ENCODE results near the gene ARHGAP44. TPM values are rescaled to one million over a fixed set of nuclear protein-coding genes. Genes with fewer than 3 reads are reported as not detected.

ARHGAP44 gene
- total RNA-seq, 1 donor from 2014 or later = 17.5 TPM

- peaks cover 3% of the 10 kb centered on the region for H3K9me3 Mint-ChIP-seq (ENCODE audit: unreplicated experiment)
- no peak for DNase-seq
- H3K27ac Mint-ChIP-seq (ENCODE audit: unreplicated experiment) = peak overlapping the region; percentile 60
- H3K27me3 Mint-ChIP-seq (ENCODE audit: unreplicated experiment) = peaks cover 5% of the 10 kb centered on the region
- TF ChIP-seq CTCF (IDR thresholded peaks at IDR 0.05; ENCODE audit: partially characterized antibody, unreplicated experiment) = no peak
- peaks cover 26% of the 10 kb centered on the region for H3K4me1 Mint-ChIP-seq (ENCODE audit: low read depth, unreplicated experiment)
- H3K4me3 Mint-ChIP-seq (ENCODE audit: unreplicated experiment) = peak overlapping the region; percentile 65
- peaks cover 11% of the 10 kb centered on the region for H3K36me3 Mint-ChIP-seq (ENCODE audit: unreplicated experiment)
Observed at GRCh38 chr17:12985431-12986293, 196.4 kb downstream of the ARHGAP44 start.

- peaks cover 27% of the 10 kb centered on the region for H3K4me1 Mint-ChIP-seq (ENCODE audit: low read depth, unreplicated experiment)
- H3K27ac Mint-ChIP-seq (ENCODE audit: unreplicated experiment) = no peak overlapping the region
- no peak for TF ChIP-seq CTCF (IDR thresholded peaks at IDR 0.05; ENCODE audit: partially characterized antibody, unreplicated experiment)
- no peak for DNase-seq
- H3K36me3 Mint-ChIP-seq (ENCODE audit: unreplicated experiment) = peaks cover 13% of the 10 kb centered on the region
- peaks cover 5% of the 10 kb centered on the region for H3K27me3 Mint-ChIP-seq (ENCODE audit: unreplicated experiment)
- peaks cover 3% of the 10 kb centered on the region for H3K9me3 Mint-ChIP-seq (ENCODE audit: unreplicated experiment)
- H3K4me3 Mint-ChIP-seq (ENCODE audit: unreplicated experiment) = no peak overlapping the region
Observed at GRCh38 chr17:12987120-12987519, 197.8 kb downstream of the ARHGAP44 start.

- no peaks in the 10 kb centered on the region for H3K9me3 Mint-ChIP-seq (ENCODE audit: unreplicated experiment)
- no peak for TF ChIP-seq CTCF (IDR thresholded peaks at IDR 0.05; ENCODE audit: partially characterized antibody, unreplicated experiment)
- peaks cover 24% of the 10 kb centered on the region for H3K4me1 Mint-ChIP-seq (ENCODE audit: low read depth, unreplicated experiment)
- no peak overlapping the region for H3K4me3 Mint-ChIP-seq (ENCODE audit: unreplicated experiment)
- H3K36me3 Mint-ChIP-seq (ENCODE audit: unreplicated experiment) = peaks cover 14% of the 10 kb centered on the region
- no peak overlapping the region for H3K27ac Mint-ChIP-seq (ENCODE audit: unreplicated experiment)
- peaks cover 5% of the 10 kb centered on the region for H3K27me3 Mint-ChIP-seq (ENCODE audit: unreplicated experiment)
- no peak for DNase-seq
Observed at GRCh38 chr17:12990041-12990808, 200.9 kb downstream of the ARHGAP44 start.

- Mint-ChIP-seq H3K27me3 (ENCODE audit: unreplicated experiment) (peaks cover 5% of the 10 kb centered on the region), H3K9me3 (ENCODE audit: unreplicated experiment) (no peaks in the 10 kb centered on the region), H3K4me3 (ENCODE audit: unreplicated experiment) (no peak overlapping the region), H3K36me3 (ENCODE audit: unreplicated experiment) (peaks cover 14% of the 10 kb centered on the region), H3K27ac (ENCODE audit: unreplicated experiment) (no peak overlapping the region), H3K4me1 (ENCODE audit: low read depth, unreplicated experiment) (peaks cover 17% of the 10 kb centered on the region)
- DNase-seq = no peak
- no peak for TF ChIP-seq CTCF (IDR thresholded peaks at IDR 0.05; ENCODE audit: partially characterized antibody, unreplicated experiment)
Observed at GRCh38 chr17:12990926-12991325, 201.6 kb downstream of the ARHGAP44 start.

Data from glutamatergic neuron (in vitro differentiated cells).